ENCODE measurements around the gene DEGS1.

Gene DEGS1

DNA sequence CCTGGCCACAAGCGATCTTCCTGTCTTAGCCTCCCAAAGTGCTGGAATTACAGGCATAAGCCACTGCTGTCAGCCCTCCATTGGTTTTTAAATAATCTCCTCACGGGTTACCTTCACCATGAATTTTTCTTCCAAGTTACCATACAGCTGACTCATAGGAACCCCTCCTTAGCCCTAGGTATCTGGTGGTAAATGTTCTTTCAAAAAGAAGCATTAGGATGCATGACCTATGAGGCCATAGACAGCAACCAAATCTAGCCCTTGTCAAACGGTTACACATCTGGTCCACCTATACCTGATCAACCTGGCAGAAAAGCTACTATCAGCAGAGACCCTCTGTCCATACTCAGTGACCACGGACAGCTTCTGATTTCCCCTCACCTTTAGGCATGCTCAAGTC lies 12.7 kb upstream of the DEGS1 start:
- H3K27ac ChIP-seq = no peak overlapping the region
- TF ChIP-seq, protein P1, sequence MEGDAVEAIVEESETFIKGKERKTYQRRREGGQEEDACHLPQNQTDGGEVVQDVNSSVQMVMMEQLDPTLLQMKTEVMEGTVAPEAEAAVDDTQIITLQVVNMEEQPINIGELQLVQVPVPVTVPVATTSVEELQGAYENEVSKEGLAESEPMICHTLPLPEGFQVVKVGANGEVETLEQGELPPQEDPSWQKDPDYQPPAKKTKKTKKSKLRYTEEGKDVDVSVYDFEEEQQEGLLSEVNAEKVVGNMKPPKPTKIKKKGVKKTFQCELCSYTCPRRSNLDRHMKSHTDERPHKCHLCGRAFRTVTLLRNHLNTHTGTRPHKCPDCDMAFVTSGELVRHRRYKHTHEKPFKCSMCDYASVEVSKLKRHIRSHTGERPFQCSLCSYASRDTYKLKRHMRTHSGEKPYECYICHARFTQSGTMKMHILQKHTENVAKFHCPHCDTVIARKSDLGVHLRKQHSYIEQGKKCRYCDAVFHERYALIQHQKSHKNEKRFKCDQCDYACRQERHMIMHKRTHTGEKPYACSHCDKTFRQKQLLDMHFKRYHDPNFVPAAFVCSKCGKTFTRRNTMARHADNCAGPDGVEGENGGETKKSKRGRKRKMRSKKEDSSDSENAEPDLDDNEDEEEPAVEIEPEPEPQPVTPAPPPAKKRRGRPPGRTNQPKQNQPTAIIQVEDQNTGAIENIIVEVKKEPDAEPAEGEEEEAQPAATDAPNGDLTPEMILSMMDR (IDR thresholded peaks at IDR 0.05) = no peak
- DNase-seq (ENCODE audit: low spot score) = no peak
- H3K4me3 ChIP-seq = no peak overlapping the region

DNA sequence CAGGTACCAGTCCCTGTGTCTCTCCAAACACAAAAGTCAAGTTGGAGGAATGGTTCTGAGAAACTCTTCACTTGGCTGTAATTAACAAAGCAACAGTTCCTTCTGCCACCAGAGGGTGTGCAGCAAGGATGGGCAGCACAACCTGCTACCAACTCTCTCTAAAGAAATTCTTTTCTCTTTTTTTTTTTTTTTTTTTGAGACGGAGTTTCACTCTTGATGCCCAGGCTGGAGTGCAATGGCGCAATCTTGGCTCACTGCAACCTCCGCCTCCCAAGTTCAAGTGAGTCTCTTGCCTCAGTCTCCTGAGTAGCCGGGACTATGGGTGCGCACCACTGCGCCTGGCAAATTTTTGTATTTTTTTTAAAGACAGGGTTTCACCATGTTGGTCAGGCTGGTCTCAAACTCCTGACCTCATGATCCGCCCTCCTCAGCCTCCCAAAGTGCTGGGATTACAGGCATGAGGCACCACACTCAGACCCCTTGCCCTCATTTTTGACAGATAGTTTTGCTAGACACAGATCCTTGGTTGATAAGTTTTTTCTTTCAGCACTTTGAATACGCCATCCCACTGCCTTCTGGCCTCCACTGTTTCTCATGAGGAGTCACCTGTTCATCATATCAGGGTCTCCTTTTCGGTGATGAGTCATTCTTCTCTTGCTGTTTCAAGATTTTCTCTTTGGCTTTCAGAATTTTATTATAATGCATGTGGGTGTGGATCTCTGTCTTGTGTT lies 12.1 kb upstream of the DEGS1 start:
- TF ChIP-seq, protein P1 (IDR thresholded peaks at IDR 0.05) = no peak
- DNase-seq (ENCODE audit: low spot score) = no peak
- no peak overlapping the region for H3K4me3 ChIP-seq
- no peak overlapping the region for H3K27ac ChIP-seq

DNA sequence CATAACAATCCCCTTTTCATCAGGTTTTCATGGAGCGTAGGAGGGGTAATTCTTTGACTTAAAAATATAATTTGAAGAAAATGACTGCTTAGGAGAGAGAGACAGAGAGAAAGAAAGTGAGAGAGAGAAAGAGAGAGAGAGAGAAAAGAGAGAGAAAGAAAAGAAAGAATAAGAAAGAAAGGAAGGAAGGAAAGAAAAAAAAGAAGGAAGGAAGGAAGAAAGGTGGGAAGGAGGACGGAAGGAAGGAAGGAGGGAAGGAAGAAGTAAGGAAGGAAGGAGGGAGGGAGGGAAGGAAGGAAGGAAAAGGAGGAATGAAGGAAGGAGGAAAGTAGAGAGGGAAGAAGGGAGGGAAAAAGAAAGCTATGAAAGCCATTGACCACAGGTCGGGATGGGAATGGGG lies 10.8 kb upstream of the DEGS1 start:
- Histone ChIP-seq H3K4me3 (no peak overlapping the region), H3K27ac (no peak overlapping the region)
- TF ChIP-seq, protein P1 (IDR thresholded peaks at IDR 0.05) = no peak
- no peak for DNase-seq (ENCODE audit: low spot score)

DNA sequence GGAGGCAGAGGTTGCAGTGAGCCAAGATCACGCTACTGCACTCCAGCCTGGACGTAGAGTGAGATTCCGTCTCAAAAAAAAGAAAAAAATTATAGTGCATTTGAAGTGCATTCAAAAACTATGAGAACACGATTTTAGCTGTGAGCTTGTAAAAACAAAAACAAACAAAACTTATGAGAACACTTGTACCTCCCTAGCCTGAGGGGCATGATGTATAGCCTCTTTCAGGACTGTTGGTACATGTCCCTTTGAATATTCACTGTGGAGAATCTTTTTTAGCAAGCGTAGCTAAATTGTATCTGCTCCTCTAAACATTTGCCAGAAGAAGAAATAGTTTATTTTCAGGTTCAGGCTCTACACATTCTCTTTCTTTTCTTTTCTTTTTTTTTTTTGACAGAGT lies 9.5 kb upstream of the DEGS1 start:
- no peak overlapping the region for H3K27ac ChIP-seq
- TF ChIP-seq, protein P1 (IDR thresholded peaks at IDR 0.05) = no peak
- H3K4me3 ChIP-seq = no peak overlapping the region
- DNase-seq (ENCODE audit: low spot score) = no peak

DNA sequence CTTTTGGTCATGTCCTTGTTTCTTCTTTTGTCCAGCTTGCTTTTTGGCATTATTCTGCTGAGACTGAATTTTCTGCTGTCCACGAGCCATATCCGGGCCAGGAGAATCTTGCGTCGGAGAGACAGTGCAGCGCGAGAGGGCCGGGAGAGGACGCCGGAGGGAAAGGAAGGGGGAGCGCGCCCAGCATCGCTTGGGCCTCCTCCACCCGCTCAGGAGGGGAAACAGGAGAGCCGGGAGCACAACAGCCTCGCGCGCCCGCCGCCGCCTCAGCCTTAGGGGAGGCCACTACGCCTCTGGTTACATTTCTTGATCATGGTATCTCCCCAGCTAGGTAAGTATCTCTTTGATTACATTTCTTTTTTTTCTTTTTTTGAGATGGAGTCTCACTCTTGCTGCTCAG lies 7.4 kb upstream of the DEGS1 start:
- DNase-seq (ENCODE audit: low spot score) = no peak
- no peak overlapping the region for H3K27ac ChIP-seq
- H3K4me3 ChIP-seq = peak overlapping the region; percentile 37
- TF ChIP-seq, protein P1 (IDR thresholded peaks at IDR 0.05) = no peak

DNA sequence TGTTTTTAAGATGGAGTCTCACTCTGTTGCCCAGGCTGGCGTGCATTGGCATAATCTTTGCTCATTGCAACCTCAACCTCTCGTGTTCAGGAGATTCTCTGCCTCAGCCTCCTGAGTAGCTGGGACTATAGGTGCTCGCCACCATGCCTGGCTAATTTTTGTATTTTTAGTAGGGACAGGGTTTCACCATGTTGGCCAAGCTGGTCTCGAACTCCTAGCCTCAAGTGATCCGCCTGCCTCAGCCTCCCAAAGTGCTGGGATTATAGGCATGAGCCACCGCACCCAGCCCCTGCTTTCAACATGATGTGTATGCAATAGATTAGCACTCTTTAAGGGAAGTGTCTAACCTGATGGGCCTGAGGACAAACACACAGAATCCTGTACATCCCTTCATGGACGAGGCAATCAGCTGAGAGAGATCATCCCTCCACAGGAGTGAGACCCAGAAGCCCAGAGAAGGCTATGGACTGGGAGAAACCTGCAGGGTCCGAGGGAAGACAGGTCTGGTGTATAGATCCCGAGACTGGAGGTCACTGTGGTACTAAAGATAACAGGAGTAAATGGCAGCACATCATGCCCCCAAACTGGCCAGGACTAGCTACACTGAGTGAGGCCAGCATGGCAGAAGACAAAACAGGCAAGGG lies 5.6 kb upstream of the DEGS1 start:
- TF ChIP-seq, protein P1 (IDR thresholded peaks at IDR 0.05) = no peak
- Histone ChIP-seq H3K27ac (no peak overlapping the region), H3K4me3 (no peak overlapping the region)
- DNase-seq (ENCODE audit: low spot score) = no peak

DNA sequence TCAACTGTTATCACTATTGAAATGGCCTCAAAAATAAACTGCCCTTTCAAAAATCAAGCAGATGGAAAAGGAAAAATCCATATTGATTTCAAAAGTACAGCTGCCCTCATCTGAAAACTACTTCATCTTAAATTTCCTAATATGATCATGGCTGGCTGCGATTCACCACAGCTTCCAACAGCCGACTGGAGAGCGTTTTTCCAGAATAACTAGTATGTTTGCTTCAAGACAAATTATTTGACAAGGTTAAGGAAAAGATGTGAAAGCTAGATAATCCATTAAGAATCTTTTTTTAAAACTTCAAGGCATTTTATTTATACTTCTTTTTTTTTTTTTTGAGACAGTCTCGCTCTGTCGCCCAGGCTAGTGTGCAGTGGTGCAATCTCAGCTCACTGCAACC lies 4.1 kb upstream of the DEGS1 start:
- no peak overlapping the region for H3K27ac ChIP-seq
- no peak overlapping the region for H3K4me3 ChIP-seq
- TF ChIP-seq, protein P1 (IDR thresholded peaks at IDR 0.05) = no peak
- no peak for DNase-seq (ENCODE audit: low spot score)
